T1000 (cell line): ENCODE results near the gene SMIM7.
A peak's percentile ranks its signal among the peaks of the same experiment; 100 is the strongest.
"Not testable (repeated sequence)": the region's sequence is repeated elsewhere in the genome, so short reads cannot be mapped to it uniquely, and the experiment has no call there.

Experiments used
- DNase-seq: peaks from one replicate; lab custom pipeline; 2025; ENCODE audit warnings: mixed read lengths; lab: John Stamatoyannopoulos, UW

Gene SMIM7

DNA sequence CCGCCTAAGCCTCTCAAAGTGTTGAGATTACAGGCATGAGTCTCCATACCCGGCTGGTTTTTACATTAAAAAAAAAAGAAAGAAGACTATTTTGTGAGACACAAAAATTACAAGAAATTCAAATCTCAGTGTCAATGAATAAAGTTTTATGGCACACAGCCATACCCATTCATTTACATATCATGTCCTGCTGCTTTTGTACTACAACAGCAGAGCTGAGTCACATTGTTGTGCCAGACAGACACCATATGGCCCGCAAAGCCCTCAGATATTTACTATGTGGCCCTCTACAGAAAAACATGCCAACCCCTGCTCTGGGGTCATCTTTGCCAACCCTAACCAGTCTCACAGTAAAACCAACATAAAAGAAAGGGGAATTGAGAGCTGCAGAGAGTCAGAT lies 5.3 kb downstream of the SMIM7 start:
- no peak for DNase-seq

DNA sequence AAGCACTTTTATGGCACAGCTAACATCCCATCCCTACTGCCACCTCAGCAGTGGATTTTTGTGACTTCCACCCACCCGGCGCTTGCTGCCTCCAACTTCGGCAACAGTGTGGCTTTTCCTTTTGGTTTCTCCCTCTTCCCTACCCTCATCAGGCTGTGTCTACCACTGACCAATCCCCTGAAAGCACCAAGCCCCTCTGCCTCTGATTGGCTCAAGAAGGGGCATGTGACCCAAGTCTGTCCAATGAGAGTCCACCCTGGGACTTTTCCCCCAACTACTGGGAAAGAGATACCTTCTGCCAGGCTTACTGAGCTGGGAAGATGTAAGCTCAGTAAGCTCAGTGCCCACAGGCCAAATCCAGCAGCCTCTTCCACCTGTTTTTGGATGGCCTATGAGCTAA lies 5.8 kb downstream of the SMIM7 start:
- DNase-seq, result no peak

GRCh38 chr19:16652854-16653253 lies 7.1 kb downstream of the SMIM7 start:
- no peak for DNase-seq

- not testable (repeated sequence) for DNase-seq
Observed at GRCh38 chr19:16651421-16652188, 8.3 kb downstream of the SMIM7 start.

GRCh38 chr19:16650821-16651220 lies 9.1 kb downstream of the SMIM7 start:
- no peak for DNase-seq

DNA sequence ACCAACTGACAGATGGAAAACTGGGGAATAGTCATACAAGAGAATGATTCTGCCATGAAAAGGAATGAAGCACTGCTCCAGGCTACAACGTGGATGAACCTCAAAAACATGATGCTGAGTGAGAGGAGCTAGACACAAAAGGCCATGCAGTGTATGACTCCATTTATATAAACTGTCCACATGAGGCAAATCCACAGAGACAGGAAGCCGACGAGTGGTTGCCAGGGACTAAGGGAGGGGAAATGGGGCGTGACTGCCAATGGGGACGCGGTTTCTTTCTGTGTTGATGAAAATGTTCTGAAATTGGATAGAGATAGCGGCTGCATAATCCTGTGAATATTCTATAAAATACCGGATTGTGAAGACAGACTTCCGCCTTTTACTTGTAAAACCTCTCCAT lies 10.2 kb downstream of the SMIM7 start:
- no peak for DNase-seq

- DNase-seq, result no peak
Observed at GRCh38 chr19:16645140-16645539, 14.8 kb downstream of the SMIM7 start.

- no peak for DNase-seq
Observed at GRCh38 chr19:16641695-16642094, 18.2 kb downstream of the SMIM7 start.

GRCh38 chr19:16640951-16641350 lies 19.0 kb downstream of the SMIM7 start:
- no peak for DNase-seq

GRCh38 chr19:16638666-16639065 lies 21.3 kb downstream of the SMIM7 start:
- no peak for DNase-seq

DNA sequence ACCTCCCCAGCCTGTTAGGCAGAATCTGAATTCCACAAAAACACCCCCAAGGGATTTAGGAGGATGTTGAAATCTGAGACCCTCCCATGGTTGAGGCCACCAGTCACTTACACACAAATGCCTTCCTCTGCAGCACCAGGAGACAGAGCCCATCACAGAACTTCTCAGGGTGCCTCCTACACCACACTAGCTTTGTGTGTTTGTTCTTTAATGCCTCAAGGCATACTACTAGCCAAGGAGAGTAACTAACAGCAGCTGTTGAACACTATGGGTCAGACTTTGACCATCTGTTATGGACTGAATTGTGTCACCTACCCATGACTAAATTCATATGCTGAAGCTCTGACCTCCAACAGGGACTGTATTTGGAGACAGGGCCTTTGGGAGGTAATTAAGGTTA lies 22.4 kb downstream of the SMIM7 start:
- no peak for DNase-seq

DNA sequence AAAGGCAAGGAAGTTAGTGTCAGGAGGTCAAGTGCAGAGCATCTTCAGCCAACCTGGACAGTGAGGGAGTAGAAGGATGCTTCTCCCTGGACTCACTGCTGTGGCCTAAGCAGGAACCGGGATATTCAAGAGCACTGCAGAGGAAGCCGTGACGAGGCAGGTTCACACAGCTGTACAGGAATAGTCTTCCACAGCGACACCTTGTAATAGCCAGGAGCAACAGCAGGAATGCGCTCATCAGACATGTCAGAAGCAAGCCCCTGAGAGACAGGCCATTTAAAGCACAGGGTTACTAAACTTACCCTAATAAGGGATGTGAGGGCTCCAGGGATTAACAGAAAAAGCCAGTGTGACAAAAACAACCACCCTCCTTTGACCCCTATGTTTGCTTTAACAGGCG lies 28.5 kb downstream of the SMIM7 start:
- DNase-seq, result no peak

GRCh38 chr19:16628984-16629691 lies 30.8 kb downstream of the SMIM7 start:
- DNase-seq, result no peak

- DNase-seq, result peak; percentile 88
Observed at GRCh38 chr19:16628183-16628983, 31.6 kb downstream of the SMIM7 start, which contains the start of gene MED26. TSS of gene MED26 (minus strand) at chr19:16628204. CDS start at chr19:16627943, 261 bp downstream.

DNA sequence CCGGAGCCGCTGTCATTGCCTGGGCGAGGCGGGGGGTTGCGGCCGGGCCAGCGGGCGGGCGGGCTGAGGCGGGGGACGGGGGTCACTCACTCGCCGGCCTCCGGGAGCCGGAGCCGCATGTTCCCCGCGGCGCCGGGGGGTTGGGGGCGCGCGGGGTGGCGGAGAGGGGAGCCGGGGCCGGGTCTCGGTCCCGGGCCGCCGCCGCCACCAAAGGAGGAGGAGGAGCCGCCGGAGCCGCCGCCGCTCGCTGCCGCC lies 32.1 kb downstream of the SMIM7 start:
- no peak for DNase-seq

DNA sequence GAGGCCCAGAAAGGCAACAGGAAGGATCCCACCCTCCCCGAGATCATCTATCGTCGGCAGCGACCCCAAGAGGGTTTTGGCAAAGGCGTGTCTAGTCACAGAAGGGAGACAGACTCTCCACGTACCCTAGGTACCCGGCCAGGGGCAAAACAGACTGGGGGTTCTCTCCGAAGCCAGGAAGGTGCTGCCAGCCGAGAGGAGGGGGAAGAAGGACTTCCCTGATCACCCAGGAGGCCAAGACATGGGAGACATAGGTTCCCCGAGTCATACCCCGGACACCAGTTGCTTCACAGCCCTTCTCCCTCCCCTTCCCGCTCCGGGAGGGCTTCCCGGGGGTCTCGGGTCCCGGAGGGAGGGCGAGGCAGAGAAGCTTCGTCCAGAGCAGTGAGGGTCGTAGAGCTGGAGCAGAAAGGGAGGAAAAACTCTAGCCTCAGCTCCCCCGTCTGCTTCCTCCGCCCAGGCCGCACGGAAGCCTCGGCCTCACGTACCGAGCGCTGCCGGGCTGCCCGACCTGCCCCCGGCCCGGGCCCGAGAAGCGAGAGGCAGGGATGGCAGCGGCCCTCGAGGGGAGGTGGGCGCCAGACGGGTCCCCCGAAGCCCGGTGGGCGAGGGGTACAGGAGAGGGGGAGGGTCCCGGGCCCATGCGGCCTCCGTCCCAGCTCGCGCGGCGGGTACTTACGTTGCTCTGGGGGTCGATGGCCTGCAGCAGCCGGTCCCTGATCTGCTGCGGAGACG lies 32.6 kb downstream of the SMIM7 start:
- DNase-seq, result no peak

GRCh38 chr19:16626796-16627192 lies 33.1 kb downstream of the SMIM7 start:
- DNase-seq, result no peak

- DNase-seq, result no peak
Observed at GRCh38 chr19:16625163-16625958, 34.6 kb downstream of the SMIM7 start.

- no peak for DNase-seq
Observed at GRCh38 chr19:16624236-16624635, 35.7 kb downstream of the SMIM7 start.

DNA sequence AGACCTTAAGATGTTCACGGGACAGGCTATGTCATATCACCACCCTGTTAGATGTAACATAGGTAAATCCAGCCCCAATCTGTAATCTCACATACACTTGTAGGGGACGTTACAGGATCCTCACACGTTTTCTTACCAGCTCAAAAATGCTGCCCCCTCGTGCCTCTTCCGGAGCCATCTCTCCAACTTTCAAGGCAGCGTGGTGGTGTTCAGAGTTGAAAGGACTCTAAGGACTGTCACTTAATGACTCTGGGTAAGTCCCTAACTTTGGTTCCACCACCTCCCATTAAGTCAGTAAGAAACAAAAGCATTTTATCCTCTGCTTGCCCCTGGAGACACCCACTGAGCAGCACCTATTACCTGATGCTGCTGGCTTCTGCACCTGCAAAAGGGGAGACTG lies 36.4 kb downstream of the SMIM7 start:
- no peak for DNase-seq

DNA sequence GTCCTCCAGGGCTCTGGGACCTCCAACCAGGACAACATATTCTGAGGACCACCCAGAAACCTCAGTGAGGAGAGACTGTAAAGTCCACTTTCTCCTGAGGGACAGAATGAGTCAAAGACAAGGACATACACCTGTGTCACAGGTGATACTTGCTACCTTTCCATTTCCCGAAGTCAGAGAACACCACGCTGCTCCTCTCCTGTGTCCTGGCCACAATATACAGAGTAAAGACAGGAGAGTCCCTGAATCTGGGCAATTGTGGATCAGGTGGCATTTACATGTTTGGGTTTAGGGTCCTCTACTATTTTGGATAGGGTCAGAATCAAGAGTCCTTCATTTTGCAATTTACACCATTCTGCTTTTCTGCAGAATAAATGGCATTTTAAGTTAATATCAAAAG lies 36.9 kb downstream of the SMIM7 start:
- DNase-seq, result no peak
